WTC11 (cell line): ENCODE data around the gene CIAO2A. TPM values are rescaled to one million over a fixed set of nuclear protein-coding genes. Genes with fewer than 3 reads are reported as not detected.

Experiments
- ATAC-seq: fragments of 200-7000 bp; cut with Tn5 transposase; 2 replicates; pipeline ENCODE4 v1.10.0; 2021; ENCODE audit warnings: mild to moderate bottlenecking, moderate library complexity
- CTCF ChIA-PET: fragments of 300-600 bp; sonication (Branson Sonifier 250); formaldehyde crosslinking; loops from one replicate; lab custom pipeline; 2021; ENCODE audit warnings: antibody characterized with exemption; lab: Charles Lee
- POLR2A ChIA-PET: fragments of 350-600 bp; sonication (Branson Sonifier 250); formaldehyde crosslinking; loops from one replicate; lab custom pipeline; 2021; ENCODE audit warnings: antibody characterized with exemption; lab: Charles Lee
- DNase-seq: peaks from one replicate; pipeline ENCODE4 v3.0.0; 2021; ENCODE audit warnings: low spot score
- H3K27ac Mint-ChIP-seq: 2 replicates; pipeline ENCODE4 v1.8.0; 2021; ENCODE audit warnings: mixed read lengths
- H3K27me3 Mint-ChIP-seq: 2 replicates; pipeline ENCODE4 v1.8.0; 2021; ENCODE audit warnings: low read depth, mild to moderate bottlenecking, moderate library complexity, mixed read lengths
- H3K36me3 Mint-ChIP-seq: 2 replicates; pipeline ENCODE4 v1.8.0; 2021; ENCODE audit warnings: mixed read lengths
- H3K4me1 Mint-ChIP-seq: 2 replicates; pipeline ENCODE4 v1.8.0; 2022; ENCODE audit warnings: mixed read lengths
- H3K4me3 Mint-ChIP-seq: 2 replicates; pipeline ENCODE4 v1.8.0; 2021; ENCODE audit warnings: mild to moderate bottlenecking, moderate library complexity, mixed read lengths
- H3K9me3 Mint-ChIP-seq: 2 replicates; pipeline ENCODE4 v1.8.0; 2021; ENCODE audit warnings: mixed read lengths
- CREM ChIP-seq: sonication (generic); formaldehyde crosslinking; IDR thresholded peaks from 2 replicates; pipeline ENCODE4 v1.8.1; 2022; ENCODE audit warnings: mild to moderate bottlenecking, missing genetic modification reagents, moderate library complexity
- EMX1 ChIP-seq: fragments of 250-450 bp; sonication (Bioruptor Pico); IDR thresholded peaks from 2 replicates; pipeline ENCODE4 v1.8.0; 2021; ENCODE audit warnings: mild to moderate bottlenecking
- GABPB1 ChIP-seq: sonication (generic); formaldehyde crosslinking; IDR thresholded peaks from 2 replicates; pipeline ENCODE4 v1.8.1; 2023; ENCODE audit warnings: mild to moderate bottlenecking, missing genetic modification reagents
- IRF2 ChIP-seq: sonication (generic); formaldehyde crosslinking; IDR thresholded peaks from 2 replicates; pipeline ENCODE4 v1.8.0; 2022; ENCODE audit warnings: low read depth, missing genetic modification reagents, borderline replicate concordance
- MXD4 ChIP-seq: fragments of 250-450 bp; sonication (Bioruptor Pico); IDR thresholded peaks from 2 replicates; pipeline ENCODE4 v1.8.0; 2021; ENCODE audit warnings: mild to moderate bottlenecking, moderate library complexity, borderline replicate concordance
- NR1H2 ChIP-seq: sonication (generic); formaldehyde crosslinking; IDR thresholded peaks from 2 replicates; pipeline ENCODE4 v1.9.0; 2021; ENCODE audit warnings: mild to moderate bottlenecking, moderate library complexity, missing genetic modification reagents
- OVOL2 ChIP-seq: fragments of 250-450 bp; sonication (Bioruptor Pico); IDR thresholded peaks from 2 replicates; pipeline ENCODE4 v1.9.0; 2021; ENCODE audit warnings: mild to moderate bottlenecking, borderline replicate concordance
- PRRX2 ChIP-seq: fragments of 250-450 bp; sonication (Bioruptor Pico); IDR thresholded peaks from 2 replicates; pipeline ENCODE4 v1.8.0; 2021; ENCODE audit warnings: mild to moderate bottlenecking
- SMAD4 ChIP-seq: sonication (generic); formaldehyde crosslinking; IDR thresholded peaks from 2 replicates; pipeline ENCODE4 v1.8.0; 2022; ENCODE audit warnings: mild to moderate bottlenecking, missing genetic modification reagents
- TP53 ChIP-seq: sonication (generic); formaldehyde crosslinking; IDR thresholded peaks from 2 replicates; pipeline ENCODE4 v1.8.1; 2023; ENCODE audit warnings: mild to moderate bottlenecking, missing genetic modification reagents
- ZBTB21 ChIP-seq: sonication (generic); formaldehyde crosslinking; IDR thresholded peaks from 2 replicates; pipeline ENCODE4 v1.8.1; 2023; ENCODE audit warnings: mild to moderate bottlenecking, missing genetic modification reagents, borderline replicate concordance
- ZNF138 ChIP-seq: sonication (generic); formaldehyde crosslinking; conservative IDR thresholded peaks from 2 replicates; pipeline ENCODE4 v1.8.1; 2022; ENCODE audit warnings: mild to moderate bottlenecking, moderate library complexity, missing genetic modification reagents
- ZNF671 ChIP-seq: fragments of 250-450 bp; sonication (Bioruptor Pico); IDR thresholded peaks from 2 replicates; pipeline ENCODE4 v1.8.0; 2021; ENCODE audit warnings: mild to moderate bottlenecking
- total RNA-seq: library from RNA; stranded (reverse); gene quantifications from 3 replicates; pipeline ENCODE4 v1.2.3, GENCODE V29; 2021
- TF ChIP-seq, protein P1 (sequence below): sonication (generic); formaldehyde crosslinking; IDR thresholded peaks from 2 replicates; pipeline ENCODE4 v1.8.0; 2023; ENCODE audit warnings: missing genetic modification reagents
- TF ChIP-seq, protein P2 (sequence below): fragments of 250-450 bp; sonication (Bioruptor Pico); IDR thresholded peaks from 2 replicates; pipeline ENCODE4 v2.1.2; 2022; ENCODE audit warnings: mild to moderate bottlenecking, moderate library complexity
- TF ChIP-seq, protein P3 (sequence below): sonication (generic); formaldehyde crosslinking; IDR thresholded peaks from 2 replicates; pipeline ENCODE4 v1.8.1; 2023; ENCODE audit warnings: mild to moderate bottlenecking, missing genetic modification reagents, borderline replicate concordance
- TF ChIP-seq, protein P4 (sequence below): fragments of 250-450 bp; sonication (Bioruptor Pico); IDR thresholded peaks from 2 replicates; pipeline ENCODE4 v1.8.0; 2021; ENCODE audit warnings: mild to moderate bottlenecking
- TF ChIP-seq, protein P5 (sequence below): sonication (generic); formaldehyde crosslinking; IDR thresholded peaks from 2 replicates; pipeline ENCODE4 v1.8.0; 2022; ENCODE audit warnings: missing genetic modification reagents
- TF ChIP-seq, protein P6 (sequence below): sonication (generic); formaldehyde crosslinking; IDR thresholded peaks from 2 replicates; pipeline ENCODE4 v1.8.1; 2022; ENCODE audit warnings: low read depth, mild to moderate bottlenecking, moderate library complexity, missing genetic modification reagents, borderline replicate concordance
- TF ChIP-seq, protein P7 (sequence below): fragments of 250-450 bp; sonication (Bioruptor Pico); conservative IDR thresholded peaks from 2 replicates; pipeline ENCODE4 v1.9.0; 2021; ENCODE audit warnings: mild to moderate bottlenecking

The CIAO2A gene
- total RNA-seq, 1 experiment from 2014 or later = 73.6 TPM

DNA sequence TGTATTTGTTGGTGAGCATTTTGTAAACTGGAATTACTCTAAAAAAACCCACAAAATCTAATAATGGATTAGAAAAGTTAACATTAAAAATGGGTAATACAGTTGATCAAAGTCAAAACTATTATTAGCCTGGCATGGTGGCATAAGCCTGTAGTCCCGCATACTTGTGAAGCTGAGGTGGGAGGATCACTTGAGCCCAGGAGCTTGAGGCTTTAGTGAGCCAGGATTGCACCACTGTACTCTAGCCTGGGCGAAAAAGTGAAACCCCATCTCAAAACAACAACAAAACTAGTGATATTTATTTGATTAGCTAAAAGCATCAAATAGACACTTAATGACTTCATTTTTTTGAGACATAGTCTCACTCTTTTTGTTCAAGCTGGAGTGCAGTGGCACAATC is 5.7 kb upstream of the CIAO2A start:
- Mint-ChIP-seq H3K36me3 (peaks cover 2% of the 10 kb centered on the region; the same call in 1 of the 2 replicates), H3K9me3 (peaks cover 3% of the 10 kb centered on the region; the same call in 1 of the 2 replicates), H3K4me3 (no peak overlapping the region), H3K27me3 (no peaks in the 10 kb centered on the region), H3K4me1 (peaks cover 26% of the 10 kb centered on the region), H3K27ac (no peak overlapping the region)
- DNase-seq (no peak), ATAC-seq (no peak)
- ChIA-PET POLR2A (no interaction called here), CTCF (interaction anchor here (1.0 to 1.2 kb wide), 2 partner anchors 50 to 54 kb away, joined by 4 to 7 read pairs; no protein-coding TSS in a partner anchor)
- TF ChIP-seq, protein P1, sequence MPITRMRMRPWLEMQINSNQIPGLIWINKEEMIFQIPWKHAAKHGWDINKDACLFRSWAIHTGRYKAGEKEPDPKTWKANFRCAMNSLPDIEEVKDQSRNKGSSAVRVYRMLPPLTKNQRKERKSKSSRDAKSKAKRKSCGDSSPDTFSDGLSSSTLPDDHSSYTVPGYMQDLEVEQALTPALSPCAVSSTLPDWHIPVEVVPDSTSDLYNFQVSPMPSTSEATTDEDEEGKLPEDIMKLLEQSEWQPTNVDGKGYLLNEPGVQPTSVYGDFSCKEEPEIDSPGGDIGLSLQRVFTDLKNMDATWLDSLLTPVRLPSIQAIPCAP = no peak
- TF ChIP-seq CREM (CRISPR knock-in tag) = no peak
- TF ChIP-seq, protein P2, sequence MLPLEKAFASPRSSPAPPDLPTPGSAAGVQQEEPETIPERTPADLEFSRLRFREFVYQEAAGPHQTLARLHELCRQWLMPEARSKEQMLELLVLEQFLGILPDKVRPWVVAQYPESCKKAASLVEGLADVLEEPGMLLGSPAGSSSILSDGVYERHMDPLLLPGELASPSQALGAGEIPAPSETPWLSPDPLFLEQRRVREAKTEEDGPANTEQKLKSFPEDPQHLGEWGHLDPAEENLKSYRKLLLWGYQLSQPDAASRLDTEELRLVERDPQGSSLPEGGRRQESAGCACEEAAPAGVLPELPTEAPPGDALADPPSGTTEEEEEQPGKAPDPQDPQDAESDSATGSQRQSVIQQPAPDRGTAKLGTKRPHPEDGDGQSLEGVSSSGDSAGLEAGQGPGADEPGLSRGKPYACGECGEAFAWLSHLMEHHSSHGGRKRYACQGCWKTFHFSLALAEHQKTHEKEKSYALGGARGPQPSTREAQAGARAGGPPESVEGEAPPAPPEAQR (CRISPR knock-in tag) = no peak
- TF ChIP-seq, protein P3, sequence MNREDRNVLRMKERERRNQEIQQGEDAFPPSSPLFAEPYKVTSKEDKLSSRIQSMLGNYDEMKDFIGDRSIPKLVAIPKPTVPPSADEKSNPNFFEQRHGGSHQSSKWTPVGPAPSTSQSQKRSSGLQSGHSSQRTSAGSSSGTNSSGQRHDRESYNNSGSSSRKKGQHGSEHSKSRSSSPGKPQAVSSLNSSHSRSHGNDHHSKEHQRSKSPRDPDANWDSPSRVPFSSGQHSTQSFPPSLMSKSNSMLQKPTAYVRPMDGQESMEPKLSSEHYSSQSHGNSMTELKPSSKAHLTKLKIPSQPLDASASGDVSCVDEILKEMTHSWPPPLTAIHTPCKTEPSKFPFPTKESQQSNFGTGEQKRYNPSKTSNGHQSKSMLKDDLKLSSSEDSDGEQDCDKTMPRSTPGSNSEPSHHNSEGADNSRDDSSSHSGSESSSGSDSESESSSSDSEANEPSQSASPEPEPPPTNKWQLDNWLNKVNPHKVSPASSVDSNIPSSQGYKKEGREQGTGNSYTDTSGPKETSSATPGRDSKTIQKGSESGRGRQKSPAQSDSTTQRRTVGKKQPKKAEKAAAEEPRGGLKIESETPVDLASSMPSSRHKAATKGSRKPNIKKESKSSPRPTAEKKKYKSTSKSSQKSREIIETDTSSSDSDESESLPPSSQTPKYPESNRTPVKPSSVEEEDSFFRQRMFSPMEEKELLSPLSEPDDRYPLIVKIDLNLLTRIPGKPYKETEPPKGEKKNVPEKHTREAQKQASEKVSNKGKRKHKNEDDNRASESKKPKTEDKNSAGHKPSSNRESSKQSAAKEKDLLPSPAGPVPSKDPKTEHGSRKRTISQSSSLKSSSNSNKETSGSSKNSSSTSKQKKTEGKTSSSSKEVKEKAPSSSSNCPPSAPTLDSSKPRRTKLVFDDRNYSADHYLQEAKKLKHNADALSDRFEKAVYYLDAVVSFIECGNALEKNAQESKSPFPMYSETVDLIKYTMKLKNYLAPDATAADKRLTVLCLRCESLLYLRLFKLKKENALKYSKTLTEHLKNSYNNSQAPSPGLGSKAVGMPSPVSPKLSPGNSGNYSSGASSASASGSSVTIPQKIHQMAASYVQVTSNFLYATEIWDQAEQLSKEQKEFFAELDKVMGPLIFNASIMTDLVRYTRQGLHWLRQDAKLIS (CRISPR knock-in tag) = no peak
- no peak for TF ChIP-seq SMAD4
- no peak for TF ChIP-seq EMX1
- TF ChIP-seq ZNF138 (CRISPR knock-in tag) = no peak
- TF ChIP-seq, protein P4, sequence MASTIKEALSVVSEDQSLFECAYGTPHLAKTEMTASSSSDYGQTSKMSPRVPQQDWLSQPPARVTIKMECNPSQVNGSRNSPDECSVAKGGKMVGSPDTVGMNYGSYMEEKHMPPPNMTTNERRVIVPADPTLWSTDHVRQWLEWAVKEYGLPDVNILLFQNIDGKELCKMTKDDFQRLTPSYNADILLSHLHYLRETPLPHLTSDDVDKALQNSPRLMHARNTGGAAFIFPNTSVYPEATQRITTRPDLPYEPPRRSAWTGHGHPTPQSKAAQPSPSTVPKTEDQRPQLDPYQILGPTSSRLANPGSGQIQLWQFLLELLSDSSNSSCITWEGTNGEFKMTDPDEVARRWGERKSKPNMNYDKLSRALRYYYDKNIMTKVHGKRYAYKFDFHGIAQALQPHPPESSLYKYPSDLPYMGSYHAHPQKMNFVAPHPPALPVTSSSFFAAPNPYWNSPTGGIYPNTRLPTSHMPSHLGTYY (CRISPR knock-in tag) = no peak
- TF ChIP-seq, protein P5, sequence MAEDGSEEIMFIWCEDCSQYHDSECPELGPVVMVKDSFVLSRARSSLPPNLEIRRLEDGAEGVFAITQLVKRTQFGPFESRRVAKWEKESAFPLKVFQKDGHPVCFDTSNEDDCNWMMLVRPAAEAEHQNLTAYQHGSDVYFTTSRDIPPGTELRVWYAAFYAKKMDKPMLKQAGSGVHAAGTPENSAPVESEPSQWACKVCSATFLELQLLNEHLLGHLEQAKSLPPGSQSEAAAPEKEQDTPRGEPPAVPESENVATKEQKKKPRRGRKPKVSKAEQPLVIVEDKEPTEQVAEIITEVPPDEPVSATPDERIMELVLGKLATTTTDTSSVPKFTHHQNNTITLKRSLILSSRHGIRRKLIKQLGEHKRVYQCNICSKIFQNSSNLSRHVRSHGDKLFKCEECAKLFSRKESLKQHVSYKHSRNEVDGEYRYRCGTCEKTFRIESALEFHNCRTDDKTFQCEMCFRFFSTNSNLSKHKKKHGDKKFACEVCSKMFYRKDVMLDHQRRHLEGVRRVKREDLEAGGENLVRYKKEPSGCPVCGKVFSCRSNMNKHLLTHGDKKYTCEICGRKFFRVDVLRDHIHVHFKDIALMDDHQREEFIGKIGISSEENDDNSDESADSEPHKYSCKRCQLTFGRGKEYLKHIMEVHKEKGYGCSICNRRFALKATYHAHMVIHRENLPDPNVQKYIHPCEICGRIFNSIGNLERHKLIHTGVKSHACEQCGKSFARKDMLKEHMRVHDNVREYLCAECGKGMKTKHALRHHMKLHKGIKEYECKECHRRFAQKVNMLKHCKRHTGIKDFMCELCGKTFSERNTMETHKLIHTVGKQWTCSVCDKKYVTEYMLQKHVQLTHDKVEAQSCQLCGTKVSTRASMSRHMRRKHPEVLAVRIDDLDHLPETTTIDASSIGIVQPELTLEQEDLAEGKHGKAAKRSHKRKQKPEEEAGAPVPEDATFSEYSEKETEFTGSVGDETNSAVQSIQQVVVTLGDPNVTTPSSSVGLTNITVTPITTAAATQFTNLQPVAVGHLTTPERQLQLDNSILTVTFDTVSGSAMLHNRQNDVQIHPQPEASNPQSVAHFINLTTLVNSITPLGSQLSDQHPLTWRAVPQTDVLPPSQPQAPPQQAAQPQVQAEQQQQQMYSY (CRISPR knock-in tag) = no peak
- TF ChIP-seq IRF2 (CRISPR knock-in tag) = no peak
- no peak for TF ChIP-seq OVOL2 (CRISPR knock-in tag)

DNA sequence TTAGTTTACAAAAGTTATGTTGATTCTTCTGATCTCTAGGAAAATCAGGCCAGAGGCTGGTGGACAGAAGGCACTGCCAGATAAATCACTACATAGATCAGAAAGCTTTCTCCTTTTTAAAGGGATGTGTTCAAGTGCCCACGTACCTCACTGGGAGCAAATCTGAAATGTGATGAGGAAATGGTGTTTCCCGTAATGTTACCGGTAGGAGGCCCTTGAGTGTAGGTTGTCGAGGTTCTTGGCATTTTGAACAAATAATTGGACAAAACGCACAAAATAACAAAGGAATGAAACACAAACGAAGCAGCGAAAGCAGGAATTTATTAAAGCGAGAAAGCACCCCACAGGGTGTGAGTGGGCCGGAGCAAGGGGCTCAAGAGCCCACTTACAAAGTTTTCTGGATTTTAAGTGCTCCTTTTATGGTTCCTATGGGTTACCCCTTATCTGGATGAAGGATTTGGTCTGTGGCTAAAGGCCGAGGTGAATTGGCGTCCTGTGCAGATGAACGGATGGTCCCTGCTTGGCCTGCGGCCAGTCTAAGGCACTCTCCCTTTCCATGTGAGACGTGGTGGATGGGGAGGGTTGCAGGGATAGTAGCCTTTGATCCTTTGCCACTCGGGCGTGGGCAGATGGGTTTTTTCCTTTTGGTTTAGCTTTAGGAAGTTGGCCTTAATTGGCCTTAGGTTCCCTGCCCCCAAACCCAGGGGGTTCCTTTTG is 3.2 kb upstream of the CIAO2A start:
- ATAC-seq = no peak
- Mint-ChIP-seq H3K36me3 (0 out of 2 replicates have a peak, but pooled peaks cover 2% of the 10 kb centered on the region), H3K4me3 (peak overlapping the region; percentile 99), H3K9me3 (no peaks in the 10 kb centered on the region), H3K27me3 (no peaks in the 10 kb centered on the region), H3K27ac (peak overlapping the region; percentile 41; the same call in 1 of the 2 replicates), H3K4me1 (peaks cover 40% of the 10 kb centered on the region)
- ChIA-PET POLR2A (interaction anchor here (0.5 kb wide), 1 partner anchor 337 kb away, joined by 3 read pairs; no protein-coding TSS in a partner anchor), CTCF (interaction anchor here (0.5 to 1.5 kb wide), 2 partner anchors 52 to 1066 kb away, joined by 3 to 4 read pairs; no protein-coding TSS in a partner anchor)
- no peak for DNase-seq
- TF ChIP-seq GABPB1 (CRISPR knock-in tag) (no peak), ZBTB21 (CRISPR knock-in tag) (no peak), NR1H2 (CRISPR knock-in tag) (no peak), MXD4 (no peak), ZNF671 (CRISPR knock-in tag) (no peak), TP53 (no peak), PRRX2 (no peak)
- TF ChIP-seq, protein P6, sequence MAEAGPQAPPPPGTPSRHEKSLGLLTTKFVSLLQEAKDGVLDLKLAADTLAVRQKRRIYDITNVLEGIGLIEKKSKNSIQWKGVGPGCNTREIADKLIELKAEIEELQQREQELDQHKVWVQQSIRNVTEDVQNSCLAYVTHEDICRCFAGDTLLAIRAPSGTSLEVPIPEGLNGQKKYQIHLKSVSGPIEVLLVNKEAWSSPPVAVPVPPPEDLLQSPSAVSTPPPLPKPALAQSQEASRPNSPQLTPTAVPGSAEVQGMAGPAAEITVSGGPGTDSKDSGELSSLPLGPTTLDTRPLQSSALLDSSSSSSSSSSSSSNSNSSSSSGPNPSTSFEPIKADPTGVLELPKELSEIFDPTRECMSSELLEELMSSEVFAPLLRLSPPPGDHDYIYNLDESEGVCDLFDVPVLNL (CRISPR knock-in tag) = no peak
- TF ChIP-seq, protein P7, sequence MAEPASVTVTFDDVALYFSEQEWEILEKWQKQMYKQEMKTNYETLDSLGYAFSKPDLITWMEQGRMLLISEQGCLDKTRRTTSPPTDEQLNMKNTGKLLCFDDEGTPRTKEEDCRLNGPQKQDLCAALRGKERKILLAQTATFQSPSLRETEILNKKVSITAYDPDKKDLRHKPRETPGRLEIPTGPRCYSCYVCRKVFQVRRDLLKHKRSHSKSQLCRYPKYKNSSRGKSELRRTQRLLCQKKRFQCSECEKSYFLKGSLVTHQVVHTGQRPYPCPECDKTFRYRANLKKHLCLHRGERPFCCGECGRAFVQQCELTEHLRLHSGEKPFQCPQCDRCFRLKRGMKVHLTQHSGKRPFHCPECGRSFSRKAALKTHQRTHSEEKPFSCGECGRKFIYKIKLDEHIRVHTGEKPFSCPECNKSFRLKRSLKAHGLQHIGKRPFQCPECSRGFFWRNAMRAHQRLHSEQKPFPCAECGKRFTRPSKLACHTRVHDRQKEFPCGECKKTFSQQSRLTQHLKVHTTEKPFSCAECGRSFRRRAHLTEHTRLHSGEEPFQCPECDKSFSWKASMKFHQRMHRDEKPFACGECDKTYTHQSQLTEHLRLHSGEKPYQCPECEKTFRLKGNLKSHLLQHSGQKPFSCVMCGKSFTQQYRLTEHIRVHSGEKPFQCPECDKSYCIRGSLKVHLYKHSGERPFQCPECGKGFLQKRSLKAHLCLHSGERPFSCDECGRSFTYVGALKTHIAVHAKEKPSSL (CRISPR knock-in tag) = no peak
